Erythroblast (primary cell): ENCODE results near the gene HERC4.

ENCODE experiments used
- GATA1 ChIP-seq: IDR thresholded peaks from 2 replicates; pipeline ENCODE4 v1.6.1; 2011; ENCODE audit warnings: low read depth, mild to moderate bottlenecking, control low read depth, low read length, moderate library complexity
- POLR2A ChIP-seq: IDR thresholded peaks from 2 replicates; pipeline ENCODE4 v1.6.1; 2011; ENCODE audit warnings: mild to moderate bottlenecking, low read length

- TF ChIP-seq POLR2A (no peak), GATA1 (no peak)
Observed at GRCh38 chr10:68086910-68087684, 12.0 kb upstream of the HERC4 start.
